SK-N-SH treated with all-trans-retinoic acid at 6 μM for 48 hours (cell line): ENCODE data around the gene SLC17A9.

Experiments
- BACH2 ChIP-seq: fragments of 250-450 bp; sonication (Bioruptor Pico); IDR thresholded peaks from 2 replicates; pipeline ENCODE4 v1.9.0; 2021; ENCODE audit warnings: mild to moderate bottlenecking, borderline replicate concordance
- CREB5 ChIP-seq: fragments of 250-450 bp; sonication (Bioruptor Pico); IDR thresholded peaks from 2 replicates; pipeline ENCODE4 v1.5.1; 2020; ENCODE audit warnings: low read depth, mild to moderate bottlenecking, moderate library complexity
- PATZ1 ChIP-seq: fragments of 250-450 bp; sonication (Bioruptor Pico); IDR thresholded peaks from 2 replicates; pipeline ENCODE4 v1.8.0; 2020; ENCODE audit warnings: mild to moderate bottlenecking, moderate library complexity, borderline replicate concordance
- RARB ChIP-seq: fragments of 250-450 bp; sonication (Bioruptor Pico); IDR thresholded peaks from 2 replicates; pipeline ENCODE4 v1.8.0; 2021; ENCODE audit warnings: mild to moderate bottlenecking, moderate library complexity
- SNAI2 ChIP-seq: fragments of 250-450 bp; sonication (Bioruptor Pico); IDR thresholded peaks from 2 replicates; pipeline ENCODE4 v1.5.0; 2020; ENCODE audit warnings: mild to moderate bottlenecking, moderate library complexity
- TCF4 ChIP-seq: fragments of 250-450 bp; sonication (Bioruptor Pico); IDR thresholded peaks from 2 replicates; pipeline ENCODE4 v1.8.0; 2021; ENCODE audit warnings: mild to moderate bottlenecking, moderate library complexity, borderline replicate concordance
- ZFP3 ChIP-seq: fragments of 250-450 bp; sonication (Bioruptor Pico); IDR thresholded peaks from 2 replicates; pipeline ENCODE4 v1.5.0; 2020; ENCODE audit warnings: mild to moderate bottlenecking, moderate library complexity
- ZNF565 ChIP-seq: fragments of 450-650 bp; formaldehyde crosslinking; conservative IDR thresholded peaks from 2 replicates; pipeline ENCODE4 v1.5.0; 2020; ENCODE audit warnings: low read depth, mild to moderate bottlenecking, moderate library complexity

- no peak for TF ChIP-seq RARB (CRISPR knock-in tag)
- no peak for TF ChIP-seq TCF4
- no peak for TF ChIP-seq BACH2 (CRISPR knock-in tag)
- TF ChIP-seq SNAI2 (CRISPR knock-in tag), result no peak
- no peak for TF ChIP-seq PATZ1
- TF ChIP-seq CREB5 (CRISPR knock-in tag), result no peak
- TF ChIP-seq ZFP3 (CRISPR knock-in tag), result no peak
- TF ChIP-seq ZNF565 (CRISPR knock-in tag), result no peak
Measured at GRCh38 chr20:62995898-62996595, 43.5 kb downstream of the SLC17A9 start.
